Measurements from ENCODE around the gene KAZN. TPM values are rescaled to one million over a fixed set of nuclear protein-coding genes. Genes with fewer than 3 reads are reported as not detected.

The KAZN gene
- total and polyA plus RNA-seq, 2 of the 8 experiments (the other 6 are each of a cell fraction or from before 2014, with no cell fraction given), result 3.7 to 11.8 TPM

- no peaks in the 10 kb centered on the region for H3K4me1 ChIP-seq (replicated peaks in 1 of 4; ENCODE audit: control insufficient read depth in 3 of 4, insufficient read depth in 4 of 4, low read length in 3 of 4)
- H3K4ac ChIP-seq (replicated peaks; ENCODE audit: insufficient read length, low read depth, low read length), result no peak overlapping the region
- no peak overlapping the region for H2BK5ac ChIP-seq (ENCODE audit: low read depth, low read length)
- 98% methylated on average over 9 of the region's 14 CpGs; no CpG with 5 or more reads in 1 of the 2 experiments for WGBS, 2 experiments (ENCODE audit: extremely low coverage in 1 of 2, insufficient coverage in 1 of 2, insufficient read length in 1 of 2, insufficient replicate concordance in 2 of 2, low coverage in 1 of 2, low lambda C conversion rate in 2 of 2, missing lambda C conversion rate in 1 of 2)
- H2BK12ac ChIP-seq (ENCODE audit: low read depth, low read length), result no peak overlapping the region
- CTCF ChIA-PET (ENCODE audit: partially characterized antibody), result interaction anchor here (0.8 to 0.9 kb wide), 2 partner anchors 18 to 204 kb away, joined by 4 to 5 read pairs; no protein-coding TSS in a partner anchor
- no peak overlapping the region for H2AFZ ChIP-seq (ENCODE audit: low read length)
- no peaks in the 10 kb centered on the region for H3K23me2 ChIP-seq (ENCODE audit: low read depth, low read length)
- H3K56ac ChIP-seq (replicated peaks; ENCODE audit: insufficient read length, low read depth, low read length), result no peak overlapping the region
- no peak for DNase-seq (ENCODE audit: low read depth in 1 of 2, low spot score in 2 of 2)
- H2AK5ac ChIP-seq (ENCODE audit: low read depth, low read length), result no peak overlapping the region
- no peak overlapping the region for H2BK20ac ChIP-seq (ENCODE audit: low read length)
- H3K4me3 ChIP-seq (ENCODE audit: extremely low read depth in 1 of 4, insufficient read depth in 2 of 4, low read depth in 3 of 4, low read length in 4 of 4), result no peak overlapping the region
- no peak overlapping the region for H4K91ac ChIP-seq (replicated peaks; ENCODE audit: insufficient read length, low read length)
- no peak overlapping the region for H3K18ac ChIP-seq (ENCODE audit: extremely low read depth, low read length)
- POLR2A ChIA-PET (ENCODE audit: partially characterized antibody), result no interaction called here
- no peak overlapping the region for H2BK120ac ChIP-seq (replicated peaks; ENCODE audit: low read depth, low read length)
- peaks cover 0 to 2% of the 10 kb centered on the region in 2 experiments for H4K20me1 ChIP-seq (replicated peaks in 1 of 2; ENCODE audit: control insufficient read depth in 1 of 2, insufficient read depth in 2 of 2, low read length in 2 of 2)
- no peak overlapping the region for H3K4me2 ChIP-seq (ENCODE audit: insufficient read depth in 1 of 2, low read depth in 2 of 2, low read length in 2 of 2)
- no peak overlapping the region for H2BK15ac ChIP-seq (ENCODE audit: low read length)
- H3K27me3 ChIP-seq (replicated peaks in 1 of 4; ENCODE audit: control insufficient read depth in 3 of 4, extremely low read depth in 1 of 4, insufficient read depth in 3 of 4, low read length in 3 of 4), result no peaks in the 10 kb centered on the region
- H3K23ac ChIP-seq (ENCODE audit: insufficient read length), result no peak overlapping the region
- no peak overlapping the region for H3K14ac ChIP-seq (ENCODE audit: insufficient read length)
- H3K79me2 ChIP-seq (ENCODE audit: control insufficient read depth in 1 of 2, insufficient read depth in 2 of 2, low read length in 2 of 2), result no peaks in the 10 kb centered on the region
- H3K27ac ChIP-seq (ENCODE audit: low read depth, low read length), result no peak overlapping the region
- no peak overlapping the region for H4K8ac ChIP-seq (ENCODE audit: extremely low read depth, insufficient read depth, low read length)
- no peak for FAIRE-seq
- no peaks in the 10 kb centered on the region for H3K36me3 ChIP-seq (ENCODE audit: control insufficient read depth in 2 of 4, insufficient read depth in 4 of 4, low read length in 3 of 4)
- no peak overlapping the region for H4K5ac ChIP-seq (ENCODE audit: insufficient read length, low read depth, low read length)
- no peaks in the 10 kb centered on the region for H3K9me3 ChIP-seq (ENCODE audit: insufficient read depth in 2 of 2, low read depth in 1 of 2, low read length in 1 of 2)
- no peaks in the 10 kb centered on the region for H3K79me1 ChIP-seq (ENCODE audit: low read depth, low read length)
- H3K9ac ChIP-seq (replicated peaks in 1 of 4; ENCODE audit: extremely low read depth in 1 of 4, low read depth in 3 of 4, low read length in 3 of 4), result no peak overlapping the region
- no peak for TF ChIP-seq RBBP5 (IDR thresholded peaks at IDR 0.05; ENCODE audit: borderline replicate concordance, low read depth, low read length)
- no peak for TF ChIP-seq GABPA (IDR thresholded peaks at IDR 0.05; ENCODE audit: borderline replicate concordance, insufficient read depth, low read length)
Measured at GRCh38 chr1:14822493-14822892, 224.0 kb downstream of the KAZN start.
